Ovary (tissue), 9 donors: ENCODE results near the gene ID3. TPM values are rescaled to one million over a fixed set of nuclear protein-coding genes. Genes with fewer than 3 reads are reported as not detected.

Source experiments
- DNase-seq, 5 donors: peaks; one replicate each; pipeline ENCODE4 v3.0.0-alpha.2; 2019 to 2020
- H3K27ac ChIP-seq, 2 donors: fragments of 200-600 bp; one replicate each; pipeline versions ENCODE4 v1.5.1 to v1.8.0; 2019 to 2022
- H3K27me3 ChIP-seq: fragments of 200-600 bp; one replicate; pipeline ENCODE4 v1.8.0; 2022
- H3K36me3 ChIP-seq: fragments of 200-600 bp; sonication (generic); one replicate; pipeline ENCODE4 v1.5.1; 2019
- H3K4me1 ChIP-seq: one replicate; pipeline ENCODE4 v1.8.1; 2013; ENCODE audit warnings: mild to moderate bottlenecking, moderate library complexity; ENCODE audit not compliant: insufficient read depth
- H3K4me3 ChIP-seq: fragments of 200-600 bp; sonication (generic); one replicate; pipeline ENCODE4 v1.5.1; 2017
- H3K9me3 ChIP-seq, 2 donors: fragments of 200-600 bp in 1 of 2; sonication (generic) in 1 of 2; one replicate each; pipeline versions ENCODE4 v1.5.1 to v1.8.1; 2013 to 2019; ENCODE audit warnings: mild to moderate bottlenecking in 1 of 2, moderate library complexity in 1 of 2
- EP300 ChIP-seq: sonication (generic); formaldehyde crosslinking; IDR thresholded peaks from one replicate; pipeline ENCODE4 v1.6.1; 2017; ENCODE audit warnings: antibody characterized with exemption
- POLR2A ChIP-seq: fragments of 450-650 bp; IDR thresholded peaks from one replicate; pipeline ENCODE4 v1.6.1; 2017; ENCODE audit warnings: antibody characterized with exemption, mild to moderate bottlenecking, moderate library complexity
- WGBS, 3 donors: extraction: QIAGEN DNeasy Blood & Tissue Kit in 1 of 3; methylation state at CpG; one replicate each; pipeline versions ENCODE4 v1.1.5 to v1.1.7; 2013 to 2017; 5-methylcytosine and 5-hydroxymethylcytosine counted together
- intact Hi-C, 4 donors: fragments of 100-400 bp; cut with DNase I; formaldehyde crosslinking; loops; one replicate each; pipeline versions ENCODE4 v1.11.0 to v1.15.1; 2022 to 2023
- polyA plus RNA-seq, 2 donors: library from polyadenylated mRNA; stranded (reverse); fragments of 200-250 nt in 1 of 2; fragments of 350-450 nt in 1 of 2; fragmentation: Illumina TruSeq in 1 of 2; extraction: RNeasy Lipid Tissue Mini Kit (QIAGEN cat#74804) in 1 of 2; gene quantifications; one replicate each; pipeline ENCODE4 v1.2.3, GENCODE V29; 2013 to 2014
- total RNA-seq, 7 donors: library from RNA; depleted of rRNA in 2 of 7; stranded (reverse); fragments of >200 nt in 2 of 7; fragmentation: NEBNext Ultra II Directional in 3 of 7; extraction: Animal tissue kit (Norgen Biotek cat#: 25700) in 3 of 7; gene quantifications; one replicate each; pipeline versions ENCODE4 v1.1.0 to v1.2.4, GENCODE V29; 2016 to 2023
- TF ChIP-seq, protein P1 (sequence below), 3 donors: fragments of 450-650 bp in 2 of 3; fragments of 200-600 bp in 1 of 3; IDR thresholded peaks; one replicate each; pipeline versions ENCODE4 v1.5.1 to v1.8.0; 2016 to 2022; ENCODE audit warnings: antibody characterized with exemption in 3 of 3, mild to moderate bottlenecking in 1 of 3
- donor health status: DM: no; HTN: no; CAD: no; lungs with moderate emphysema.
- donor health status: DM: no; HTN: no; CAD: no.
- donor health status: Bipolar disorder and iron deficiency.
- donor health status: DM: yes; HTN: yes; CAD: no.
- donor health status: DM: no; HTN: no; CAD: no.
- donor health status: DM: yes; HTN: yes; CAD: no.

ID3 gene
- total and polyA plus RNA-seq, 9 donors: 37.9 to 274 (median 143) TPM

DNA sequence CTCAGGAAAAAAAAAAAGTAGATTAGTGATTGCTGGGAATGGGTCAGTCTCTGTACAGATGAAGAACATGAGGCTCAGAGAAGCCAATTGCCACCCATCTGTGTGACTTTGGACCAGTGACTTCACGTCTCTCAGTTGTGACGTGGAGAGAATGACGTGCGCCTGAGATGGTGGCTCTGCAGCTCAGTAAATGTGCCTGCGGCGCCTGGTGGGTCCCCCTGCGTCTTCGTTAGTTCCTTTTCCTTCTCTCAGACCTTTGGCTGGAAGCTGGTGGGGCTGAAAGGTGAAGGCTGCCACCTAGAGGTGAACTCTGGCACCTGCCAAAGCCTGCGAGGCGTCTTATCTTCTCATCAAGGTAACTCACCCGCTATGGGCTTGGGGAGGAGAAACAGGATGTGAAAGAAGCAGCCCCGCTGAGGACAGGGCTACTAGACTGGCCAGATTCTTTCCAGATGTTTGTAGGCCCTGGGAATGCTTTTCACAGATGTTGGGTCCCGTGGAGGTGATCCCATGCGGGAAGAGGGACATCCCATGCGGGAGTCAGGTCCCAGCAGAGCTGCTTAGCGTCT, 19.5 kb downstream of the ID3 start:
- Histone ChIP-seq H3K4me3 (no peak overlapping the region), H3K9me3 (no peaks in the 10 kb centered on the region), H3K27me3 (no peaks in the 10 kb centered on the region), H3K36me3 (no peaks in the 10 kb centered on the region), H3K27ac (no peak overlapping the region), H3K4me1 (no peaks in the 10 kb centered on the region)
- WGBS, 3 donors: 4 to 7% (median 5%) methylated on average over 16 of the region's 16 CpGs
- TF ChIP-seq POLR2A (no peak), EP300 (no peak)
- TF ChIP-seq, protein P1, sequence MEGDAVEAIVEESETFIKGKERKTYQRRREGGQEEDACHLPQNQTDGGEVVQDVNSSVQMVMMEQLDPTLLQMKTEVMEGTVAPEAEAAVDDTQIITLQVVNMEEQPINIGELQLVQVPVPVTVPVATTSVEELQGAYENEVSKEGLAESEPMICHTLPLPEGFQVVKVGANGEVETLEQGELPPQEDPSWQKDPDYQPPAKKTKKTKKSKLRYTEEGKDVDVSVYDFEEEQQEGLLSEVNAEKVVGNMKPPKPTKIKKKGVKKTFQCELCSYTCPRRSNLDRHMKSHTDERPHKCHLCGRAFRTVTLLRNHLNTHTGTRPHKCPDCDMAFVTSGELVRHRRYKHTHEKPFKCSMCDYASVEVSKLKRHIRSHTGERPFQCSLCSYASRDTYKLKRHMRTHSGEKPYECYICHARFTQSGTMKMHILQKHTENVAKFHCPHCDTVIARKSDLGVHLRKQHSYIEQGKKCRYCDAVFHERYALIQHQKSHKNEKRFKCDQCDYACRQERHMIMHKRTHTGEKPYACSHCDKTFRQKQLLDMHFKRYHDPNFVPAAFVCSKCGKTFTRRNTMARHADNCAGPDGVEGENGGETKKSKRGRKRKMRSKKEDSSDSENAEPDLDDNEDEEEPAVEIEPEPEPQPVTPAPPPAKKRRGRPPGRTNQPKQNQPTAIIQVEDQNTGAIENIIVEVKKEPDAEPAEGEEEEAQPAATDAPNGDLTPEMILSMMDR (IDR thresholded peaks at IDR 0.05): peak; percentile 79 to 89 (median 82)
- DNase-seq: peak; percentile 77 to 88 (median 86)
- intact Hi-C loops: loop anchor here in 1 of 4 donors (10.0 kb wide), 1 partner anchor 195 kb away; the partner anchor contains the start of gene HNRNPR

DNA sequence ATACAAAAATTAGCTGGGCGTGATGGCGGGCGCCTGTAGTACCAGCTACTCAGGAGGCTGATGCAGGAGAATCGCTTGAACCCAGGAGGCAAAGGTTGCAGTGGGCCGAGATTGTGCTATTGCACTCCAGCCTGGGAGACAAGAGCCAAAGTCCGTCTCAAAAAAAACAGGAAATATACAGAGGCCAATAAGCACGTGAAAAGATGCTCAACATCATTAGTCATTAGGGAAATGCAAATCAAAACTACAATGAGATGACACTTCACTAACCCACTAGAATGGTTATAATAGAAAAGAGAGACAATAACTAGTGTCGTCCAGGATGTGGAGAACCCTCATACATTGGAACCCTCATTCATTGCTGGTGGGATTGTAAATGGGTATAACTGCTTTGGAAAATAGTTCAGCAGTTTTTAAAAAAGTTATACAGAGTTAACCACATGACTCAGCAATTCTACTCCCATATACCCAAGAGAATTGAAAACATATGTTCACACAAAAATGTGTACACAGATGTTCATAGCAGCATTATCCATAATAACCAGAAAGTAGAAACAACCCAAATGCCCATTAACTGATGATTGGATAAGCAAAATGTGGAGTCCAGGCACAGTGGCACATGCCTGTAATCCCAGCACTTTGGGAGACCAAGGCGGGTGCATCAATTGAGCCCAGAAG, 21.9 kb downstream of the ID3 start:
- Histone ChIP-seq H3K36me3 (no peaks in the 10 kb centered on the region), H3K27me3 (no peaks in the 10 kb centered on the region), H3K4me1 (no peaks in the 10 kb centered on the region), H3K9me3 (no peaks in the 10 kb centered on the region), H3K4me3 (no peak overlapping the region), H3K27ac (no peak overlapping the region)
- WGBS, 3 donors: 68 to 72% (median 70%) methylated on average over 9 of the region's 9 CpGs
- TF ChIP-seq EP300 (no peak), POLR2A (no peak)
- TF ChIP-seq, protein P1 (IDR thresholded peaks at IDR 0.05): no peak
- intact Hi-C loops: loop anchor here in 1 of 4 donors (10.0 kb wide), 1 partner anchor 193 kb away; the partner anchor contains the start of gene HNRNPR
- no peak for DNase-seq

DNA sequence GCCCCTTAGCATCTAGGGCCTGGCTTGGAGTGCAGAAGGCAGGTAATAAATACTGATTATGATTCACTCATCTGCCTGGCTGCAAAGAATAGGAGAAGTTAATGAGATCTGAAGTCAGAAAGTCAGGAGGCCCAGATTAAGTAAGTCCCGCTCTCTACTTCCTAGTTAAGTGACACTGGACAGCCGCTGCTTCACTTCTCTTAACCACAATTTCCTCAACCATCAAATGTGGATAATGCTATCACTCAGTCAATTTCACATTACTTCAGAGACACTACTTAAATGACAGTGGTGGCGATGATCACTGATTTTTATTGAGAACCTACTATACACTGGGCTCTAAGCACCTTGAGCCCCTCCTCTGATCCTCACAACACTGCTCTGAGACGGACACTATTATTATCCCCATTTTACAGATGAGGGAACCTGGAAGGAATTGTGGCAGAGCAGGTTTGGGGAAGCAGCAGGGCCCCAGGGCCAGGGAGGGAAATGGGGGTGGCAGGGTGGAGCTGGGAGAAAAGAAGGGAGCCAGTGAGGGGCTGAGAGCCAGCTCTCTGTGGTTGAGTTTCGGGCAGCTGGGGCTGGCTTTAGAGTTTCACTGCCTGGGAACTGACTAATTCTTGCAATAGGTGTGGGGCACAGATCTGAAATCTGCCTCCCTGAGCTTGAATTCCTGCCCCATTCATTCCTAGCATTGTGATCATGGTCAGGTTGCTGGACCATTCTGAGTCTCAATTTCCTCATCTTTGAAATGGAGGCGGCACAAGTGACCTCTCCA, 25.9 kb downstream of the ID3 start:
- TF ChIP-seq POLR2A (no peak), EP300 (no peak)
- TF ChIP-seq, protein P1 (IDR thresholded peaks at IDR 0.05): no peak
- no peak for DNase-seq
- Histone ChIP-seq H3K4me1 (peaks cover 9% of the 10 kb centered on the region), H3K4me3 (no peak overlapping the region), H3K36me3 (no peaks in the 10 kb centered on the region), H3K27me3 (no peaks in the 10 kb centered on the region), H3K9me3 (no peaks in the 10 kb centered on the region), H3K27ac (no peak overlapping the region)
- intact Hi-C loops: loop anchor here in 1 of 4 donors (10.0 kb wide), 1 partner anchor 189 kb away; the partner anchor contains the start of gene HNRNPR
- WGBS, 3 donors: 86 to 93% (median 93%) methylated on average over 6 of the region's 6 CpGs

DNA sequence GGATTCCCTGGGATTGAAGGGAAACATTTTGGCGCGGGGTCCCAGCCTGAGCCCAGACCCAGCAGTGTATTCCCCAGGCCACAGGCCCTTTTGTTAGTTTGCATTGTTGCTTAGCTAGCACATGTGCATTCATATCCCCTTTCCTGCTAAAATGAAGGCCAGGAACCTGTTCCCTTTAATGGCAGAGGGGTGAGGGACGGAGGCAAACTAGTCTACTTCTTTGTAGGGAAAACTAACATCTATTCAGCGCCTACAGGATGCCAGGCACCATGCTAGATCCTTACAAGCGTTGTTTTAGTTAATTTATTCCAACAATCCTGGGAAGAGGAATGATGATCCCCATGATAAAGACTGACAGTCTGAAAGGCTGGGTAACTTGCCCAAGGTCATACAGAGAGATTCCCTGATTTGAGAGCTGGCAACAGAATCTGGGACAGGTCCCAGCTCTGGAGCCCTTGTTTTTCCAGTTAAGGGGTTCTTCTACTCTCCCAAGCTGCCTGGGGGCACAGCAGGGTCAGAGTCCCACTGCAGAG, 27.7 kb downstream of the ID3 start:
- Histone ChIP-seq H3K27me3 (no peaks in the 10 kb centered on the region), H3K9me3 (no peaks in the 10 kb centered on the region), H3K4me3 (no peak overlapping the region), H3K36me3 (no peaks in the 10 kb centered on the region), H3K4me1 (peaks cover 9% of the 10 kb centered on the region), H3K27ac (no peak overlapping the region)
- no peak for TF ChIP-seq EP300
- TF ChIP-seq POLR2A: no peak
- TF ChIP-seq, protein P1 (IDR thresholded peaks at IDR 0.05): no peak
- intact Hi-C loops: loop anchor here in 1 of 4 donors (10.0 kb wide), 1 partner anchor 187 kb away; the partner anchor contains the start of gene HNRNPR
- DNase-seq: no peak
- WGBS, 3 donors: 33 to 37% (median 35%) methylated on average over 5 of the region's 5 CpGs
